GM12878 (cell line): ENCODE data around the gene EEF1A1. TPM values are rescaled to one million over a fixed set of nuclear protein-coding genes. Genes with fewer than 3 reads are reported as not detected.
"Not testable (repeated sequence)": the region's sequence is repeated elsewhere in the genome, so short reads cannot be mapped to it uniquely, and the experiment has no call there.

Experiments used
- ATAC-seq: fragments of 200-7000 bp; cut with Tn5 transposase; 3 replicates; pipeline ENCODE4 v1.9.1; 2020; ENCODE audit warnings: mild to moderate bottlenecking, moderate library complexity
- BruUV-seq: library from RNA; stranded (reverse); fragments of 400-500 nt; replicated peaks from 2 replicates; lab custom pipeline; 2021; lab: Mats Ljungman, UMichigan
- CTCF ChIA-PET: fragments of 300-600 bp; sonication (Branson Sonifier 250); formaldehyde crosslinking; extraction: SDS; loops from one replicate; lab custom pipeline; 2021; ENCODE audit warnings: inconsistent platforms; lab: Yijun Ruan, JAX
- POLR2A ChIA-PET: fragments of 350-600 bp; formaldehyde crosslinking; extraction: SDS; loops from one replicate; lab custom pipeline; 2021; ENCODE audit warnings: inconsistent platforms; lab: Charles Lee
- RAD21 ChIA-PET: fragments of 300-600 bp; sonication (Branson Sonifier 250); formaldehyde crosslinking; loops from one replicate; lab custom pipeline; 2023; ENCODE audit warnings: antibody characterized with exemption; ENCODE audit not compliant: unreplicated experiment; lab: Charles Lee
- SMC1A ChIA-PET: fragments of 300-600 bp; sonication (Branson Sonifier 250); formaldehyde crosslinking; loops from one replicate; lab custom pipeline; 2023; ENCODE audit not compliant: unreplicated experiment, uncharacterized antibody; lab: Charles Lee
- DNase-seq: peaks from one replicate; pipeline ENCODE4 v3.0.0-alpha.2; 2011; ENCODE audit warnings: low read depth, low spot score
- FAIRE-seq: peaks from 3 replicates; lab custom pipeline; 2011; peaks lifted over from hg19 to GRCh38; lab: Jason Lieb, UNC
- H2AFZ ChIP-seq: 2 replicates; pipeline ENCODE4 v1.6.0; 2011; ENCODE audit warnings: low read depth, low read length, control low read depth; ENCODE audit not compliant: control insufficient read depth
- H3K27ac ChIP-seq: 2 replicates; pipeline ENCODE4 v1.5.1; 2011; ENCODE audit warnings: control low read depth; ENCODE audit not compliant: control insufficient read depth, insufficient read depth
- H3K27me3 ChIP-seq, 2 experiments: replicated peaks in 1 of 2; 2 replicates each; pipeline versions ENCODE4 v1.6.0 to v1.6.1; 2011; ENCODE audit warnings: low read length in 1 of 2; ENCODE audit not compliant: control insufficient read depth in 2 of 2, insufficient read depth in 2 of 2
- H3K36me3 ChIP-seq, 2 experiments: 2 replicates each; pipeline ENCODE4 v1.5.1; 2011; ENCODE audit warnings: low read length in 1 of 2; ENCODE audit not compliant: control insufficient read depth in 2 of 2, insufficient read depth in 2 of 2
- H3K4me1 ChIP-seq: 2 replicates; pipeline ENCODE4 v1.6.1; 2011; ENCODE audit warnings: mild to moderate bottlenecking, low read length, moderate library complexity, mixed read lengths; ENCODE audit not compliant: control insufficient read depth, insufficient read depth
- H3K4me2 ChIP-seq: 2 replicates; pipeline ENCODE4 v1.6.0; 2011; ENCODE audit warnings: control low read depth; ENCODE audit not compliant: control insufficient read depth, insufficient read depth
- H3K4me3 ChIP-seq: fragments of 200-600 bp; sonication (generic); 2 replicates; pipeline ENCODE4 v1.5.1; 2016
- H3K79me2 ChIP-seq: 2 replicates; pipeline ENCODE4 v1.6.0; 2011; ENCODE audit warnings: low read length; ENCODE audit not compliant: control insufficient read depth, insufficient read depth
- H3K9ac ChIP-seq: 2 replicates; pipeline ENCODE4 v1.8.0; 2011; ENCODE audit warnings: low read length, control low read depth, mixed read lengths; ENCODE audit not compliant: control insufficient read depth, insufficient read depth
- H3K9me3 ChIP-seq: replicated peaks from 3 replicates; pipeline ENCODE4 v1.5.1; 2011; ENCODE audit warnings: mild to moderate bottlenecking, low read length; ENCODE audit not compliant: control insufficient read depth, insufficient read depth
- H4K20me1 ChIP-seq: 2 replicates; pipeline ENCODE4 v1.6.0; 2011; ENCODE audit not compliant: control insufficient read depth, insufficient read depth
- ASH2L ChIP-seq: fragments of 300-600, 200-600 bp; sonication (generic); IDR thresholded peaks from 2 replicates; pipeline ENCODE4 v1.6.1; 2017; ENCODE audit warnings: low read depth, mild to moderate bottlenecking, borderline replicate concordance
- BMI1 ChIP-seq: fragments of 450-650 bp; IDR thresholded peaks from 2 replicates; pipeline ENCODE4 v1.6.1; 2016; ENCODE audit warnings: mild to moderate bottlenecking, moderate library complexity, borderline replicate concordance
- GABPA ChIP-seq: IDR thresholded peaks from 2 replicates; pipeline ENCODE4 v1.6.1; 2014; ENCODE audit warnings: antibody characterized with exemption, low read depth, mild to moderate bottlenecking, inconsistent platforms
- NFYB ChIP-seq: IDR thresholded peaks from 2 replicates; pipeline ENCODE4 v1.6.1; 2011; ENCODE audit warnings: low read depth, mild to moderate bottlenecking, low read length, improper control_type of control experiment, moderate library complexity; ENCODE audit not compliant: insufficient read depth
- NR2F1 ChIP-seq: fragments of 450-650 bp; conservative IDR thresholded peaks from 2 replicates; pipeline ENCODE4 v1.6.1; 2017; ENCODE audit warnings: mild to moderate bottlenecking
- NRF1 ChIP-seq: conservative IDR thresholded peaks from 2 replicates; pipeline ENCODE4 v1.6.1; 2011; ENCODE audit warnings: mild to moderate bottlenecking, low read depth, low read length, improper control_type of control experiment
- RELA ChIP-seq: fragments of 450-650 bp; IDR thresholded peaks from 2 replicates; pipeline ENCODE4 v1.8.0; 2014; ENCODE audit warnings: borderline replicate concordance; ENCODE audit not compliant: partially characterized antibody
- SREBF1 ChIP-seq: IDR thresholded peaks from 2 replicates; pipeline ENCODE4 v1.6.1; 2012; ENCODE audit warnings: mild to moderate bottlenecking, low read length
- YBX1 ChIP-seq: fragments of 450-650 bp; IDR thresholded peaks from 2 replicates; pipeline ENCODE4 v1.6.1; 2016; ENCODE audit warnings: antibody characterized with exemption
- WGBS: methylation state at CpG from one replicate; pipeline ENCODE4 v1.1.6; 2016; ENCODE audit warnings: low lambda C conversion rate; ENCODE audit not compliant: insufficient replicate concordance, insufficient coverage; ENCODE audit errors: missing lambda C conversion rate; 5-methylcytosine and 5-hydroxymethylcytosine counted together
- in situ Hi-C: fragments of 300-500 bp; cut with MboI; formaldehyde crosslinking; loops from 9 replicates; pipeline ENCODE4 v1.14.3; 2018; ENCODE audit warnings: mixed read lengths
- intact Hi-C: fragments of 100-400 bp; cut with micrococcal nuclease; formaldehyde crosslinking; loops from one replicate; pipeline ENCODE4 v1.14.2; 2022; ENCODE audit not compliant: unreplicated experiment
- polyA plus RNA-seq, 11 experiments: library from polyadenylated mRNA; depleted of rRNA in 4 of 11; unstranded in 6 of 11; stranded (reverse) in 5 of 11; fragments of >200 nt; fragmentation: Nextera tagmentation in 4 of 11; fragmentation: Illumina TruSeq in 1 of 11; extraction: Ambion mirVana in 4 of 11; extraction: Trizol in 1 of 11; gene quantifications; 1 replicate in 1 of 11; 2 replicates in 10 of 11; pipeline versions ENCODE4 v1.2.1 to v1.2.3, GENCODE V29; 2011 to 2016; ENCODE audit warnings: inconsistent platforms in 2 of 11, missing spikeins in 2 of 11, low read depth in 1 of 11
- total RNA-seq, 4 experiments: library from RNA; depleted of rRNA in 3 of 4; stranded (reverse); fragments of >200 nt in 3 of 4; fragmentation: Illumina TruSeq in 1 of 4; extraction: Trizol in 1 of 4; gene quantifications; 2 replicates each; pipeline versions ENCODE4 v1.2.1 to v1.2.3, GENCODE V29; 2013 to 2021
- TF ChIP-seq, protein P1 (sequence below): fragments of 450-650 bp; IDR thresholded peaks from 2 replicates; pipeline ENCODE4 v1.6.1; 2017; ENCODE audit warnings: mild to moderate bottlenecking, moderate library complexity
- TF ChIP-seq, protein P2 (sequence below): IDR thresholded peaks from 2 replicates; pipeline ENCODE4 v1.6.1; 2011; ENCODE audit warnings: low read depth, mild to moderate bottlenecking, low read length, moderate library complexity, borderline replicate concordance; ENCODE audit errors: extremely low read depth

EEF1A1 gene
- total and polyA plus RNA-seq, 10 of the 15 experiments (the other 5 are each of a cell fraction or from before 2014, with no cell fraction given), result 4,214 to 18,090 (median 14,132) TPM

DNA sequence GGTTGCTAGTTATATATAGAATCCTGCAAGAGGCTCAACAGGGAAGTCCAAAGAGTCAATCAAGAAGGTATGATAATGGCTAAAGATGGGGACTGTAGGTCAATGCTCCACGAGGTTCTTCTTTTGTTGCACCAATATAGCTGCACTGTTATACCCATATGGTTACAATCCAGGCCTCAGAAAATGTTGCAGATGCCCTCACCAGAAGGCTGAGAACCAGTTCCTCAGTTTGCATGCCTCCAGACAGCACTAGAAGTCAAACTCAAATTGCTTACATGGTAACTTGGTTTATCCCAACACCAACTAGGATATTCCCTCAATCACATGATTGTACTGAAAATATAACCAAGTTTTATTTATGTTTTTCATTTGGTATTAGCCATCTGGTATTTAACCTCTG is 12.1 kb downstream of the EEF1A1 start (continued):
- no peak for TF ChIP-seq SREBF1
- no peak for TF ChIP-seq NFYB
- no peak for TF ChIP-seq NR2F1
- TF ChIP-seq RELA, result no peak
- TF ChIP-seq GABPA, result no peak
- no peak for TF ChIP-seq ASH2L
- TF ChIP-seq, protein P1, sequence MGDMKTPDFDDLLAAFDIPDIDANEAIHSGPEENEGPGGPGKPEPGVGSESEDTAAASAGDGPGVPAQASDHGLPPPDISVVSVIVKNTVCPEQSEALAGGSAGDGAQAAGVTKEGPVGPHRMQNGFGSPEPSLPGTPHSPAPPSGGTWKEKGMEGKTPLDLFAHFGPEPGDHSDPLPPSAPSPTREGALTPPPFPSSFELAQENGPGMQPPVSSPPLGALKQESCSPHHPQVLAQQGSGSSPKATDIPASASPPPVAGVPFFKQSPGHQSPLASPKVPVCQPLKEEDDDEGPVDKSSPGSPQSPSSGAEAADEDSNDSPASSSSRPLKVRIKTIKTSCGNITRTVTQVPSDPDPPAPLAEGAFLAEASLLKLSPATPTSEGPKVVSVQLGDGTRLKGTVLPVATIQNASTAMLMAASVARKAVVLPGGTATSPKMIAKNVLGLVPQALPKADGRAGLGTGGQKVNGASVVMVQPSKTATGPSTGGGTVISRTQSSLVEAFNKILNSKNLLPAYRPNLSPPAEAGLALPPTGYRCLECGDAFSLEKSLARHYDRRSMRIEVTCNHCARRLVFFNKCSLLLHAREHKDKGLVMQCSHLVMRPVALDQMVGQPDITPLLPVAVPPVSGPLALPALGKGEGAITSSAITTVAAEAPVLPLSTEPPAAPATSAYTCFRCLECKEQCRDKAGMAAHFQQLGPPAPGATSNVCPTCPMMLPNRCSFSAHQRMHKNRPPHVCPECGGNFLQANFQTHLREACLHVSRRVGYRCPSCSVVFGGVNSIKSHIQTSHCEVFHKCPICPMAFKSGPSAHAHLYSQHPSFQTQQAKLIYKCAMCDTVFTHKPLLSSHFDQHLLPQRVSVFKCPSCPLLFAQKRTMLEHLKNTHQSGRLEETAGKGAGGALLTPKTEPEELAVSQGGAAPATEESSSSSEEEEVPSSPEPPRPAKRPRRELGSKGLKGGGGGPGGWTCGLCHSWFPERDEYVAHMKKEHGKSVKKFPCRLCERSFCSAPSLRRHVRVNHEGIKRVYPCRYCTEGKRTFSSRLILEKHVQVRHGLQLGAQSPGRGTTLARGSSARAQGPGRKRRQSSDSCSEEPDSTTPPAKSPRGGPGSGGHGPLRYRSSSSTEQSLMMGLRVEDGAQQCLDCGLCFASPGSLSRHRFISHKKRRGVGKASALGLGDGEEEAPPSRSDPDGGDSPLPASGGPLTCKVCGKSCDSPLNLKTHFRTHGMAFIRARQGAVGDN, result no peak
- no peak for TF ChIP-seq YBX1
- TF ChIP-seq NRF1, result no peak

DNA sequence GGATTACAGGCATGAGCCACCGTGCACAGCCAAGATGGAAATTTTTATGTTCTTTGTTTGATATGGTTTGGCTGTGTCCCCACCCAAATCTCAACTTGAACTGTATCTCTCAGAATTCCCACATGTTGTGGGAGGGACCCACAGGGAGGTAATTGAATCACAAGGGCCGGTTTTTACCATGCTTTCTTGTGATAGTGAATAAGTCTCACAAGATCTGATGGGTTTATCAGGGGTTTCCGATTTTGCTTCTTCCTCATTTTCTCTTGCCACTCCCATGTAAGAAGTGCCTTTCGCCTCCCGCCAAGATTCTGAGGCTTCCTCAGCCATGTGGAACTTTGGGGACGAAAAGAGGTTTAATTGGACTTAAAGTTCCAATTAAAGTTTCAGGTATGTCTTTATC is 14.6 kb downstream of the EEF1A1 start:
- no peak overlapping the region for H3K4me2 ChIP-seq
- RAD21 ChIA-PET, result no interaction called here
- peaks cover 3 to 12% of the 10 kb centered on the region in 2 experiments; a peak in 3 of 4 replicates for H3K36me3 ChIP-seq
- H2AFZ ChIP-seq, result no peak overlapping the region
- SMC1A ChIA-PET, result no interaction called here
- no peaks in the 10 kb centered on the region for H3K27me3 ChIP-seq
- POLR2A ChIA-PET, result no interaction called here
- BruUV-seq, result no TSS peak
- ATAC-seq (no peak), FAIRE-seq (no peak), DNase-seq (no peak)
- H3K9ac ChIP-seq, result no peak overlapping the region
- CTCF ChIA-PET, result no interaction called here
- no peak overlapping the region for H3K27ac ChIP-seq
- no peaks in the 10 kb centered on the region for H4K20me1 ChIP-seq
- no peaks in the 10 kb centered on the region for H3K79me2 ChIP-seq
- TF ChIP-seq, protein P2, sequence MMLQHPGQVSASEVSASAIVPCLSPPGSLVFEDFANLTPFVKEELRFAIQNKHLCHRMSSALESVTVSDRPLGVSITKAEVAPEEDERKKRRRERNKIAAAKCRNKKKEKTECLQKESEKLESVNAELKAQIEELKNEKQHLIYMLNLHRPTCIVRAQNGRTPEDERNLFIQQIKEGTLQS, result no peak
- TF ChIP-seq BMI1, result no peak
- H3K4me1 ChIP-seq, result no peaks in the 10 kb centered on the region
- in situ Hi-C loops, result loop anchor here (25.0 kb wide), 1 partner anchor 106 kb away; no protein-coding TSS in a partner anchor
- H3K4me3 ChIP-seq, result no peak overlapping the region
- H3K9me3 ChIP-seq, result no peaks in the 10 kb centered on the region; the same call in 2 of the 3 replicates
- intact Hi-C loops, result no loop called here
- 65% methylated on average over 6 of the region's 6 CpGs for WGBS

DNA sequence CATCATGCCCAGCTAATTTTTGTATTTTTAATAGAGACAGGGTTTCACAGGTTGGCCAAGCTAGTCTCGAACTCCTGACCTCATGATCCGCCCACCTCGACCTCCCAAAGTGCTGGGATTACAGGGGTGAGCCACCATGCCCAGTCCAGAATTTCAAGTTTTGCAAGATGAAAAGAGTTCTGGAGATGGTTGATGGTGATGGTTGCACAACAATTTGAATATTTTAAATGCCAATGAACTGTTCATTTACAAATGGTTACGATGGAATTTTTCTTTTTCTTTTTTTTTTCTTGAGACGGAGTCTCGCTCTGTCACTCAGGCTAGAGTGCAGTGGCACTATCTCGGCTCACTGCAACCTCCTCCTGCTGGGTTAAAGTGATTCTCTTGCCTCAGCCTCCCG is 15.1 kb downstream of the EEF1A1 start:
- CTCF ChIA-PET, result not testable (repeated sequence)

More for the DNA sequence above, 15.1 kb downstream of the EEF1A1 start:
- SMC1A ChIA-PET, result interaction anchor here (0.6 kb wide), 1 partner anchor 174 kb away, joined by 3 read pairs; no protein-coding TSS in a partner anchor
- intact Hi-C loops, H3K4me1 ChIP-seq, H3K9me3 ChIP-seq, RAD21 ChIA-PET, H3K27me3 ChIP-seq, H3K9ac ChIP-seq, DNase-seq, ATAC-seq, POLR2A ChIA-PET, H3K79me2 ChIP-seq, H3K4me2 ChIP-seq, BruUV-seq, H4K20me1 ChIP-seq, FAIRE-seq, H3K27ac ChIP-seq, H2AFZ ChIP-seq, H3K4me3 ChIP-seq: not testable (repeated sequence)
- peaks cover 3 to 12% of the 10 kb centered on the region in 2 experiments; a peak in 3 of 4 replicates for H3K36me3 ChIP-seq
- in situ Hi-C loops, result loop anchor here (25.0 kb wide), 1 partner anchor 107 kb away; no protein-coding TSS in a partner anchor
- WGBS, result 100% methylated on average over 8 of the region's 8 CpGs
